Effector memory CD8-positive, alpha-beta T cell (primary cell): Measurements from ENCODE around the gene SCAF4.
A peak's percentile ranks its signal among the peaks of the same experiment; 100 is the strongest.
"Not testable (repeated sequence)": the region's sequence is repeated elsewhere in the genome, so short reads cannot be mapped to it uniquely, and the experiment has no call there.

Experiments used
- ATAC-seq: fragments of 150-1000 bp; cut with Tn5 transposase; replicated peaks from 2 replicates; pipeline ENCODE4 v1.10.0; 2021; ENCODE audit warnings: mild to moderate bottlenecking, moderate library complexity
- DNase-seq, 3 experiments: peaks; one replicate each; pipeline ENCODE4 v3.0.0; 2021
- H3K27ac Mint-ChIP-seq, 2 donors: one replicate each; pipeline ENCODE4 v1.8.0; 2022; ENCODE audit warnings: mild to moderate bottlenecking in 2 of 2, mixed read lengths in 2 of 2, moderate library complexity in 2 of 2
- H3K27me3 Mint-ChIP-seq, 2 donors: one replicate each; pipeline ENCODE4 v1.8.0; 2022; ENCODE audit warnings: mixed read lengths in 2 of 2
- H3K36me3 Mint-ChIP-seq: one replicate; pipeline ENCODE4 v1.8.0; 2022; ENCODE audit warnings: mild to moderate bottlenecking, moderate library complexity, mixed read lengths; ENCODE audit not compliant: insufficient read depth
- H3K4me1 Mint-ChIP-seq, 2 donors: one replicate each; pipeline ENCODE4 v1.8.0; 2022; ENCODE audit warnings: low read depth in 2 of 2, mixed read lengths in 2 of 2
- H3K4me3 Mint-ChIP-seq, 2 donors: one replicate each; pipeline ENCODE4 v1.8.0; 2022; ENCODE audit warnings: mild to moderate bottlenecking in 2 of 2, mixed read lengths in 2 of 2, moderate library complexity in 2 of 2
- H3K9me3 Mint-ChIP-seq, 2 donors: one replicate each; pipeline ENCODE4 v1.8.0; 2022; ENCODE audit warnings: mixed read lengths in 2 of 2

The SCAF4 gene

DNA sequence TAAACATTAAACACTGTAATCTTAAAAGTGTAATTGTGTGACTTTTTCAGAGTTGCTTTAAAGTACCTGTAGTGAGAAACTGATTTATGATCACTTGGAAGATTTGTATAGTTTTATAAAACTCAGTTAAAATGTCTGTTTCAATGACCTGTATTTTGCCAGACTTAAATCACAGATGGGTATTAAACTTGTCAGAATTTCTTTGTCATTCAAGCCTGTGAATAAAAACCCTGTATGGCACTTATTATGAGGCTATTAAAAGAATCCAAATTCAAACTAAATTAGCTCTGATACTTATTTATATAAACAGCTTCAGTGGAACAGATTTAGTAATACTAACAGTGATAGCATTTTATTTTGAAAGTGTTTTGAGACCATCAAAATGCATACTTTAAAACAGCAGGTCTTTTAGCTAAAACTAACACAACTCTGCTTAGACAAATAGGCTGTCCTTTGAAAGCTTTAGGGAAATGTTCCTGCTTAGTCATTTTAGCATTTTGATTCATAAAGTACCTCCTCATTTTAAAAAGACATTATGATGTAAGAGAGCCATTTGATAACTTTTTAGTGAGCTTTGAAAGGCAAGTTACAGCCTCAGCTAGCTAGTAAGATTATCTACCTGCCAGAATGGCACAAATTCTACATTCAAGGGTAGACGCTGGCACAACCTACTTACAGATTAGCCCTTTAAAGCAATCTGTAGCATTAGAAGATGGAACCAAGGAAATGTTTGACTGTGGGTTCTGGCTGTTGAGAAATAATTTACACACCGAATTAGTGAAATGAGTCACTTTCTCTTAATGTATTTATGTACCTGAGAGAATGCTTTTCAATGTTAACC, 63.0 kb downstream of the SCAF4 start:
- DNase-seq (no peak), ATAC-seq (no peak)

DNA sequence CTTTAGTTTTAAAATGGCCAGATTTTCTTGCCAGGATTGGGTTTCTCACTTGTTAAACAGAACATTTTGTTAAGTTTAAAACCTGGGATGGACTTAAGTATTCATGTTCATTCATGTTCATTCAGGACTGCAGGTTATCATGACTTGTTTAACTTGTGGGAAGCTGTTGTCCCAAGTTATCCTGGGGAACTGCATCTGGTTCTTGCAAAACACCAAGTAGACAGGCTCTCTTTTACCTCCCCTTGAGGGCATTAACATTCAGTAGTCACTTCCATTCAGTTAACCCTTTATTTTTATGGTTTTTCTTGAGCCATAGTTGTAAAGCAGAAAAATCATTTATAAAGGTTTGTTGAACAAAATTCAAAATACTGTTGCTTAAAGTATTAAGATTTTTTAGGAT, 64.3 kb downstream of the SCAF4 start:
- Mint-ChIP-seq H3K4me1 (peaks cover 25 to 53% of the 10 kb centered on the region in 2 donors), H3K27ac (peak overlapping the region in 1 of 2 donors; percentile 26), H3K27me3 (no peaks in the 10 kb centered on the region), H3K9me3 (no peaks in the 10 kb centered on the region), H3K4me3 (no peak overlapping the region), H3K36me3 (peaks cover 74% of the 10 kb centered on the region)
- DNase-seq: no peak
- no peak for ATAC-seq

More for the DNA sequence above, 63.0 kb downstream of the SCAF4 start:
- Mint-ChIP-seq H3K27ac (peak overlapping the region in 1 of 2 donors; percentile 17), H3K36me3 (peaks cover 70% of the 10 kb centered on the region), H3K4me1 (peaks cover 20 to 44% of the 10 kb centered on the region in 2 donors), H3K9me3 (no peaks in the 10 kb centered on the region), H3K27me3 (no peaks in the 10 kb centered on the region), H3K4me3 (peak overlapping the region in 1 of 2 donors; percentile 7)

DNA sequence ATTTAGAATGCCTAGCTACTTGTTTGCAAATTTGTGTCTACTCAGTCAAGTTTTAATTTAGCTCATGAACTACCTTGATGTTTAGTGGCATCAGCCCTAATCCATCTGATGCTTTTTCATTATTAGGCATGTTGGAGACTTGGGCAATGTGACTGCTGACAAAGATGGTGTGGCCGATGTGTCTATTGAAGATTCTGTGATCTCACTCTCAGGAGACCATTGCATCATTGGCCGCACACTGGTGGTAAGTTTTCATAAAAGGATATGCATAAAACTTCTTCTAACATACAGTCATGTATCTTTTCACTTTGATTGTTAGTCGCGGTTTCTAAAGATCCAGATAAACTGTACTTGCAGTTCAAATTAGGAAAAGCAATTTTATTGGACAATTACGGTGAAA, 64.8 kb downstream of the SCAF4 start:
- Mint-ChIP-seq H3K27me3 (no peaks in the 10 kb centered on the region), H3K4me1 (peaks cover 25 to 58% of the 10 kb centered on the region in 2 donors), H3K4me3 (no peak overlapping the region)

DNA sequence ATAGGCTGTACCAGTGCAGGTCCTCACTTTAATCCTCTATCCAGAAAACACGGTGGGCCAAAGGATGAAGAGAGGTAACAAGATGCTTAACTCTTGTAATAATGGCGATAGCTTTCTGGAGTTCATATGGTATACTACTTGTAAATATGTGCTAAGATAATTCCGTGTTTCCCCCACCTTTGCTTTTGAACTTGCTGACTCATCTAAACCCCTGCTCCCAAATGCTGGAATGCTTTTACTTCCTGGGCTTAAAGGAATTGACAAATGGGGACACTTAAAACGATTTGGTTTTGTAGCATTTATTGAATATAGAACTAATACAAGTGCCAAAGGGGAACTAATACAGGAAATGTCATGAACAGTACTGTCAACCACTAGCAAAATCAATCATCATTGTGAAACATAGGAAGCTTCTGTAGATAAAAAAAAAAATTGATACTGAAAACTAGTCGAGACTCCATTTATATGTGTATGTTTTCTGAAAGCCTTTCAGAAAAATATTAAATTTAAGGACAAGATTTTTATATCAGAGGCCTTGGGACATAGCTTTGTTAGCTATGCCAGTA, 65.4 kb downstream of the SCAF4 start:
- peak overlapping the region; percentile 26 to 35 for H3K27ac Mint-ChIP-seq
- peaks cover 29 to 59% of the 10 kb centered on the region in 2 donors for H3K4me1 Mint-ChIP-seq
- no peaks in the 10 kb centered on the region for H3K9me3 Mint-ChIP-seq
- H3K36me3 Mint-ChIP-seq: peaks cover 70% of the 10 kb centered on the region
- no peaks in the 10 kb centered on the region for H3K27me3 Mint-ChIP-seq
- ATAC-seq: no peak
- peak overlapping the region in 1 of 2 donors; percentile 52 for H3K4me3 Mint-ChIP-seq
- DNase-seq: no peak

More for the DNA sequence above, 64.8 kb downstream of the SCAF4 start:
- no peak for ATAC-seq
- Mint-ChIP-seq H3K36me3 (peaks cover 76% of the 10 kb centered on the region), H3K27ac (peak overlapping the region; percentile 26 to 35), H3K9me3 (no peaks in the 10 kb centered on the region)
- DNase-seq: no peak

DNA sequence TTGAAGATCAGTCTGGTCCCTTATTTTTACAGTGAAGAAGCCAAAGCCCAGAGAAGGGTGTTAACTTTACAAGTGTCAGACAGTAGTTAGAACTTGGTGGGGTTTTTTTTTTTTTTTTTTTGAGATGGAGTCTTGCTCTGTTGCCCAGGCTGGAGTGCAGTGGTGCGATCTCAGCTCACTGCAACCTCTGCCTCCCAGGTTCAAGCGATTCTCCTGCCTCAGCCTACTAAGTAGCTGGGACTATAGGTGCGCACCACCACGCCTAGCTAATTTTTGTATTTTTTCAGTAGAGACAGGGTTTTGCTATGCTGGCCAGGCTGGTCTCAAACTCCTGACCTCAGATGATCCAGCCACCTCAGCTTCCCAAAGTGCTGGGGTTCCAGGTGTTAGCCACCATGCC, 66.0 kb downstream of the SCAF4 start:
- H3K9me3 Mint-ChIP-seq, DNase-seq, H3K27me3 Mint-ChIP-seq: not testable (repeated sequence)
- ATAC-seq: peak; percentile 8
- Mint-ChIP-seq H3K4me3 (peak overlapping the region in 1 of 2 donors; percentile 39), H3K27ac (peak overlapping the region; percentile 26 to 59), H3K36me3 (peaks cover 65% of the 10 kb centered on the region), H3K4me1 (peaks cover 31 to 63% of the 10 kb centered on the region in 2 donors)

DNA sequence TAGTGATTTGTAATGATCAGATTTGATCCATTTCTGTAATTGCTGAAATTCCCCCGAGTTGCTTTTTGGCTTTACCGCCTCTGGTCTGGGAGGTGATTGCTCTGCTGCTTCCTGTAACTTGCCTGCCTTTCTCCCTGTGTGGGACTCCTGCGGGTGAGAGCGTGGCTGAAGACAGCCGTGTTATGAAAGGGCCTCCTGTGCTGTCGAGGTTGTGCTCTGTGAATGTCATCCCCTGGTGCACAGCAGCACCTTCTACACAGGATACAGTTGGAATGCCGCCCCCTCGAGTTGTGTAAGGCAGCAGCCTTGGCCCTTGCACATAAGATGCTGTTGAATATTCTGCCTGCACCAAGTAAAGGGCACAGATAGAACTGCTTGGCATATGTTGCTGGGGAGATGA, 66.5 kb downstream of the SCAF4 start:
- peak overlapping the region in 1 of 2 donors; percentile 39 for H3K4me3 Mint-ChIP-seq
- ATAC-seq: peak; percentile 72
- H3K4me1 Mint-ChIP-seq: peaks cover 33 to 68% of the 10 kb centered on the region in 2 donors
- H3K9me3 Mint-ChIP-seq: no peaks in the 10 kb centered on the region
- DNase-seq: peak in 1 of 3 experiments; percentile 18
- peaks cover 66% of the 10 kb centered on the region for H3K36me3 Mint-ChIP-seq
- H3K27ac Mint-ChIP-seq: peak overlapping the region; percentile 26 to 59
- H3K27me3 Mint-ChIP-seq: no peaks in the 10 kb centered on the region

DNA sequence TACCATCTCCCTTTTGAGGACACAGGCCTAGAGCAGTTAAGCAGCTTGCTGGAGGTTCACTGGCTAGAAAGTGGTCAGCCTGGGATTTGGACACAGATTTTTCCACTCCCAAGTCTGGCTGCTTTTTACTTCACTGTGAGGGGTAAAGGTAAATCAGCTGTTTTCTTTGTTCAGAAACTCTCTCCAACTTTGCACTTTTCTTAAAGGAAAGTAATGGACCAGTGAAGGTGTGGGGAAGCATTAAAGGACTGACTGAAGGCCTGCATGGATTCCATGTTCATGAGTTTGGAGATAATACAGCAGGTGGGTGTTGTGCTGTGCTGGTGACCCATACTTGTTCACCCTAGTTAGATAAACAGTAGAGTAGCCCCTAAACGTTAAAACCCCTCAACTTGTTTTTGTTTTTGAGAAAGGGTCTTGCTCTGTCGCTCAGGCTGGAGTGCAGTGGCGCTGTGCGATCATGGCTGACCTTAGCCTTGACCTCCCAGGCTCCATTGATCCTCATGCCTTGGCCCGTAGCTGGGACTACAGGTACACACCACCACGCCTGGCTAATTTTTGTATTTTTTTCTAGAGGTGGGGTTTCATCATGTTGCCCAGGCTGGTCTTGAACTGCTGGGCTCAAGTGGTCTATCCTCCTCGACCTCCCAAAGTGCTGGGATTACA, 68.2 kb downstream of the SCAF4 start:
- H3K27ac Mint-ChIP-seq: peak overlapping the region in 1 of 2 donors; percentile 85
- no peaks in the 10 kb centered on the region for H3K9me3 Mint-ChIP-seq
- peak overlapping the region in 1 of 2 donors; percentile 47 for H3K4me3 Mint-ChIP-seq
- ATAC-seq: no peak
- H3K4me1 Mint-ChIP-seq: peaks cover 38 to 71% of the 10 kb centered on the region in 2 donors
- H3K27me3 Mint-ChIP-seq: no peaks in the 10 kb centered on the region
- DNase-seq: no peak
- H3K36me3 Mint-ChIP-seq: peaks cover 67% of the 10 kb centered on the region

DNA sequence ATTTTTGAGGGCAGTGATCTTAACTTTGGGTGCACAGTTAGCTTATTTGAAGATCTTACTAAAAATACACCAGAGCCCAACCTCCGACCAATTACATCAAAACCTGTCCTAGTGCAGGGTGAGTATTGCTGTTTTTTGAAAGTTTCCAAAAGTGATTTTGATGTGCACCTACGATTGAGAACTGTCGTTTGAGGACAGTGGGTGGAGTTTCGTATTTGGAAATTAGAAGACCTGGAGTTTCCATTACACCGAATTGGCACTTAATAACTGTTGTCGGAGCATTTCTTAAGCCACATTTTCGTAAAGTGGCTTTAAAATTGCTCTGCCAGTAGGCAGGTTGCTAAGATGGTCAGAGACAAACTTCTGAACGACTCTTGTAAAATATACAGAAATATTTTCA, 71.3 kb downstream of the SCAF4 start:
- DNase-seq (no peak), ATAC-seq (no peak)
- no peaks in the 10 kb centered on the region for H3K27me3 Mint-ChIP-seq
- H3K9me3 Mint-ChIP-seq: no peaks in the 10 kb centered on the region
- H3K36me3 Mint-ChIP-seq: peaks cover 37% of the 10 kb centered on the region
- H3K4me3 Mint-ChIP-seq: peak overlapping the region; percentile 95
- peak overlapping the region; percentile 93 to 94 for H3K27ac Mint-ChIP-seq
- H3K4me1 Mint-ChIP-seq: peaks cover 40 to 63% of the 10 kb centered on the region in 2 donors

DNA sequence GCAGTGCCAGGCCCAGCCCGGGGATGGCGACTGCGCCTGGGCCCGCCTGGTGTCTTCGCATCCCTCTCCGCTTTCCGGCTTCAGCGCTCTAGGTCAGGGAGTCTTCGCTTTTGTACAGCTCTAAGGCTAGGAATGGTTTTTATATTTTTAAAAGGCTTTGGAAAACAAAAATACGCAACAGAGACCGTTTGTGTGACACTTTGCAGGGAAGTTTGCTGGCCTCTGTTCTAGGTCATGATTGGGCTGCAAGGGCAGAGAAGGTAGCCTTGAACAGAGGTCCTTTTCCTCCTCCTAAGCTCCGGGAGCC, 71.7 kb downstream of the SCAF4 start:
- no peaks in the 10 kb centered on the region for H3K9me3 Mint-ChIP-seq
- ATAC-seq: peak; percentile 19
- H3K4me3 Mint-ChIP-seq: peak overlapping the region; percentile 95
- H3K27me3 Mint-ChIP-seq: no peaks in the 10 kb centered on the region
- H3K4me1 Mint-ChIP-seq: peaks cover 38 to 62% of the 10 kb centered on the region in 2 donors
- H3K36me3 Mint-ChIP-seq: peaks cover 34% of the 10 kb centered on the region
- peak in 1 of 3 experiments; percentile 26 for DNase-seq
- H3K27ac Mint-ChIP-seq: peak overlapping the region; percentile 93 to 94

DNA sequence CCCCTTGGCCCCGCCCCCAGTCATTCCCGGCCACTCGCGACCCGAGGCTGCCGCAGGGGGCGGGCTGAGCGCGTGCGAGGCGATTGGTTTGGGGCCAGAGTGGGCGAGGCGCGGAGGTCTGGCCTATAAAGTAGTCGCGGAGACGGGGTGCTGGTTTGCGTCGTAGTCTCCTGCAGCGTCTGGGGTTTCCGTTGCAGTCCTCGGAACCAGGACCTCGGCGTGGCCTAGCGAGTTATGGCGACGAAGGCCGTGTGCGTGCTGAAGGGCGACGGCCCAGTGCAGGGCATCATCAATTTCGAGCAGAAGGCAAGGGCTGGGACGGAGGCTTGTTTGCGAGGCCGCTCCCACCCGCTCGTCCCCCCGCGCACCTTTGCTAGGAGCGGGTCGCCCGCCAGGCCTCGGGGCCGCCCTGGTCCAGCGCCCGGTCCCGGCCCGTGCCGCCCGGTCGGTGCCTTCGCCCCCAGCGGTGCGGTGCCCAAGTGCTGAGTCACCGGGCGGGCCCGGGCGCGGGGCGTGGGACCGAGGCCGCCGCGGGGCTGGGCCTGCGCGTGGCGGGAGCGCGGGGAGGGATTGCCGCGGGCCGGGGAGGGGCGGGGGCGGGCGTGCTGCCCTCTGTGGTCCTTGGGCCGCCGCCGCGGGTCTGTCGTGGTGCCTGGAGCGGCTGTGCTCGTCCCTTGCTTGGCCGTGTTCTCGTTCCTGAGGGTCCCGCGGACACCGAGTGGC, 72.2 kb downstream of the SCAF4 start, which contains the start of gene SOD1:
Gene SOD1 (plus strand): TSS at position 158 of the 723 bp plus-strand sequence. CDS start 77 bp downstream, at position 235.
- H3K4me1 Mint-ChIP-seq: peaks cover 42 to 65% of the 10 kb centered on the region in 2 donors
- H3K27me3 Mint-ChIP-seq: no peaks in the 10 kb centered on the region
- H3K4me3 Mint-ChIP-seq: peak within 1 kb of the TSS; percentile 95
- ATAC-seq: peak; percentile 94
- no peaks in the 10 kb centered on the region for H3K9me3 Mint-ChIP-seq
- peak within 1 kb of the TSS; percentile 93 to 94 for H3K27ac Mint-ChIP-seq
- peaks cover 28% of the 10 kb centered on the region for H3K36me3 Mint-ChIP-seq
- peak; percentile 94 to 95 (median 95) for DNase-seq

DNA sequence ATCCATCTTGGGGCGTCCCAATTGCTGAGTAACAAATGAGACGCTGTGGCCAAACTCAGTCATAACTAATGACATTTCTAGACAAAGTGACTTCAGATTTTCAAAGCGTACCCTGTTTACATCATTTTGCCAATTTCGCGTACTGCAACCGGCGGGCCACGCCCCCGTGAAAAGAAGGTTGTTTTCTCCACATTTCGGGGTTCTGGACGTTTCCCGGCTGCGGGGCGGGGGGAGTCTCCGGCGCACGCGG, 72.7 kb downstream of the SCAF4 start:
- H3K27me3 Mint-ChIP-seq: no peaks in the 10 kb centered on the region
- ATAC-seq (peak; percentile 42), DNase-seq (no peak)
- peak overlapping the region; percentile 95 for H3K4me3 Mint-ChIP-seq
- no peaks in the 10 kb centered on the region for H3K9me3 Mint-ChIP-seq
- peaks cover 25% of the 10 kb centered on the region for H3K36me3 Mint-ChIP-seq
- peak overlapping the region; percentile 93 to 94 for H3K27ac Mint-ChIP-seq
- H3K4me1 Mint-ChIP-seq: peaks cover 40 to 61% of the 10 kb centered on the region in 2 donors

DNA sequence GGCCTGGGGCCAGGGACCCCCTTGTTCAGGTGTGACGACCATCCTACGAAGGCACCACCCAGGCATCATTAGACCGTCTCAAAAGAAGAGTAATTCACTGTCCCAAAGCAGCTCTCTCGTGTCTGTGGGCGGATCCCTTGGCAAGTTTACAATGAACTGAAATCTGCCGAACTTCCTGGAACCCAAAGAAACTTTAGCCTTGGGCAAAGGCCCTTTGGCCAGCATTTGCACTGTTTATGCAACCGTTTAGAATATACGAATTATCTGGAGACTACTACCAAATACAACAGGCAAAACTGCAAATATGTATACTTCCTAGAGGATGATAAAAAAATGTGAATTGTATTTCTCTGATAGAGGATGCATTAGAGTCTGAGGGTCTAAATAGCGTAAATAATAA, 73.9 kb downstream of the SCAF4 start:
- Mint-ChIP-seq H3K4me3 (peak overlapping the region in 1 of 2 donors; percentile 31), H3K4me1 (peaks cover 37 to 53% of the 10 kb centered on the region in 2 donors), H3K27me3 (no peaks in the 10 kb centered on the region), H3K36me3 (peaks cover 21% of the 10 kb centered on the region), H3K9me3 (no peaks in the 10 kb centered on the region), H3K27ac (no peak overlapping the region)
- DNase-seq (no peak), ATAC-seq (no peak)
